Sigmoid colon (tissue), 7 donors: ENCODE results near the gene DCLK2. TPM values are rescaled to one million over a fixed set of nuclear protein-coding genes. Genes with fewer than 3 reads are reported as not detected.

Source experiments
- DNase-seq: peaks from one replicate; pipeline ENCODE4 v3.0.0-alpha.2; 2019
- H3K27ac ChIP-seq, 4 donors: fragments of 200-600 bp; sonication (generic); one replicate each; pipeline ENCODE4 v1.5.1; 2016 to 2019; ENCODE audit warnings: mild to moderate bottlenecking in 1 of 4
- H3K27me3 ChIP-seq, 3 donors: fragments of 200-600 bp; sonication (generic); one replicate each; pipeline ENCODE4 v1.5.1; 2019; ENCODE audit warnings: mild to moderate bottlenecking in 1 of 3
- H3K36me3 ChIP-seq, 4 donors: fragments of 200-600 bp; sonication (generic); one replicate each; pipeline ENCODE4 v1.5.1; 2016 to 2019
- H3K4me1 ChIP-seq, 4 donors: fragments of 200-600 bp; sonication (generic); one replicate each; pipeline ENCODE4 v1.5.1; 2017 to 2019
- H3K4me3 ChIP-seq, 4 donors: fragments of 200-600 bp; sonication (generic); one replicate each; pipeline ENCODE4 v1.5.1; 2017 to 2019; ENCODE audit warnings: mild to moderate bottlenecking in 2 of 4, moderate library complexity in 1 of 4
- H3K9me3 ChIP-seq, 4 donors: fragments of 200-600 bp in 3 of 4; sonication (generic) in 3 of 4; one replicate each; pipeline versions ENCODE4 v1.5.1 to v1.6.1; 2013 to 2019
- EP300 ChIP-seq, 4 donors: sonication (generic); formaldehyde crosslinking; IDR thresholded peaks; one replicate each; pipeline ENCODE4 v1.6.1; 2017; ENCODE audit warnings: antibody characterized with exemption in 4 of 4
- POLR2A ChIP-seq, 2 donors: fragments of 450-650 bp; IDR thresholded peaks; one replicate each; pipeline ENCODE4 v1.6.1; 2016; ENCODE audit warnings: antibody characterized with exemption in 2 of 2, mild to moderate bottlenecking in 2 of 2, moderate library complexity in 2 of 2
- POLR2AphosphoS5 ChIP-seq, 4 donors: sonication (generic); formaldehyde crosslinking; IDR thresholded peaks; one replicate each; pipeline ENCODE4 v1.6.1; 2017; ENCODE audit warnings: antibody characterized with exemption in 4 of 4
- WGBS, 2 donors: extraction: QIAGEN DNeasy Blood & Tissue Kit; methylation state at CpG; one replicate each; pipeline ENCODE4 v1.1.7; 2013; 5-methylcytosine and 5-hydroxymethylcytosine counted together
- intact Hi-C: fragments of 100-400 bp; cut with DNase I; formaldehyde crosslinking; loops from one replicate; pipeline ENCODE4 v1.15.1; 2023
- polyA plus RNA-seq, 3 donors: library from polyadenylated mRNA; stranded (reverse); fragments of 200-250 nt; gene quantifications; one replicate each; pipeline ENCODE4 v1.2.3, GENCODE V29; 2013
- total RNA-seq, 4 donors: library from RNA; depleted of rRNA; stranded (reverse); fragments of >200 nt; gene quantifications; one replicate each; pipeline ENCODE4 v1.1.0, GENCODE V29; 2016
- TF ChIP-seq, protein P1 (sequence below), 4 experiments: fragments of 450-650 bp in 3 of 4; fragments of 200-600 bp in 1 of 4; IDR thresholded peaks; one replicate each; pipeline ENCODE4 v1.5.1; 2016 to 2019; ENCODE audit warnings: antibody characterized with exemption in 4 of 4, mild to moderate bottlenecking in 3 of 4, moderate library complexity in 2 of 4
- donor health status: healthy with polysubstance abuse.
- donor health status: Bipolar disorder and iron deficiency.
- donor health status: healthy.

Gene DCLK2
- total and polyA plus RNA-seq, 7 donors: 0.69 to 30.7 (median 9.4) TPM

DNA sequence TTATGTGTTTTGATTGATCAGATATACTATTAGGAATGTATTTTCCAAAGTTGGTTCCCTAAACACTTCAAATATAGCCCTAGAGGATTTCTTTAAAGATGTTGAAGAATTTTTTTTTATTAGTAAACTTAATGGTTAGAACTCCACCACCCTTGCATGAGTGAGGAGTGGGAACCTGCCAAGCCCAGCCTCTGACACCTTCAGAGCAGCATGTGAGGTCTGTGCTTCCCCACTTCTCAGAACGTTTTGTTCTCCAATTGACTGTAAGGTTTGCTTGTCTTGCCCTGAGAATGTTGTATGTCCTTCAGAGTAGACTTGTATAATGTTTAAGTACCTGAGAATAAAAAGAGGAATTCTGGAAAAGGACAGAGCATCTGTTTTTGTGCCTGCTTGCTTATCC, 126.8 kb downstream of the DCLK2 start:
- WGBS, 2 donors: 76 to 84% methylated on average over 1 of the region's 1 CpG
- TF ChIP-seq POLR2AphosphoS5 (IDR thresholded peaks at IDR 0.05) (no peak), POLR2A (IDR thresholded peaks at IDR 0.05) (no peak), EP300 (IDR thresholded peaks at IDR 0.05) (no peak)
- TF ChIP-seq, protein P1, sequence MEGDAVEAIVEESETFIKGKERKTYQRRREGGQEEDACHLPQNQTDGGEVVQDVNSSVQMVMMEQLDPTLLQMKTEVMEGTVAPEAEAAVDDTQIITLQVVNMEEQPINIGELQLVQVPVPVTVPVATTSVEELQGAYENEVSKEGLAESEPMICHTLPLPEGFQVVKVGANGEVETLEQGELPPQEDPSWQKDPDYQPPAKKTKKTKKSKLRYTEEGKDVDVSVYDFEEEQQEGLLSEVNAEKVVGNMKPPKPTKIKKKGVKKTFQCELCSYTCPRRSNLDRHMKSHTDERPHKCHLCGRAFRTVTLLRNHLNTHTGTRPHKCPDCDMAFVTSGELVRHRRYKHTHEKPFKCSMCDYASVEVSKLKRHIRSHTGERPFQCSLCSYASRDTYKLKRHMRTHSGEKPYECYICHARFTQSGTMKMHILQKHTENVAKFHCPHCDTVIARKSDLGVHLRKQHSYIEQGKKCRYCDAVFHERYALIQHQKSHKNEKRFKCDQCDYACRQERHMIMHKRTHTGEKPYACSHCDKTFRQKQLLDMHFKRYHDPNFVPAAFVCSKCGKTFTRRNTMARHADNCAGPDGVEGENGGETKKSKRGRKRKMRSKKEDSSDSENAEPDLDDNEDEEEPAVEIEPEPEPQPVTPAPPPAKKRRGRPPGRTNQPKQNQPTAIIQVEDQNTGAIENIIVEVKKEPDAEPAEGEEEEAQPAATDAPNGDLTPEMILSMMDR (IDR thresholded peaks at IDR 0.05): no peak
- H3K36me3 ChIP-seq: no peaks in the 10 kb centered on the region
- DNase-seq: no peak
- H3K27me3 ChIP-seq: no peaks in the 10 kb centered on the region
- intact Hi-C loops: loop anchor here (5.0 kb wide), 1 partner anchor 193 kb away; no protein-coding TSS in a partner anchor
- no peaks in the 10 kb centered on the region for H3K4me1 ChIP-seq
- H3K9me3 ChIP-seq: no peaks in the 10 kb centered on the region
- H3K4me3 ChIP-seq: no peak overlapping the region
- H3K27ac ChIP-seq: no peak overlapping the region

DNA sequence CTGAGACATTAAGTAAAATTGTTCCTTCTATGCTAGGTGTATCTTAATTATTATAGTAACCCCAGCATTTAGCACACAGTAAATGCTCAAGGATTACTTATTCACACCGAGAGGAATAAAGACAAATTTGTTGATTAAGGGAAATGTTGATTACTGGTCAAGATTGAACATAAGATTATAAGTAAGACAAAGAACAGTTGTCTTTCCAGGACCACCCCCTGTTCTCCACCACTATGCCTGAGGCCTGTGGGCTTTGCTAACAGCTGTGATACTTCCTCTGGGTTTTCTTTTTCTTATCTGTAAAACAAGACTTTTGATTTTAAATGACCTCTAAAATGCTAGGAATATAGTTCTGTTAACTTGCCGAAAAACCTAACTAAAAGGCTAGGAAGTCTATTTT, 128.0 kb downstream of the DCLK2 start:
- Histone ChIP-seq H3K27ac (no peak overlapping the region), H3K9me3 (no peaks in the 10 kb centered on the region), H3K36me3 (no peaks in the 10 kb centered on the region), H3K27me3 (no peaks in the 10 kb centered on the region), H3K4me3 (no peak overlapping the region), H3K4me1 (peaks cover 0 to 2% (median 0%) of the 10 kb centered on the region in 4 donors)
- intact Hi-C loops: loop anchor here (5.0 kb wide), 1 partner anchor 194 kb away; no protein-coding TSS in a partner anchor
- TF ChIP-seq EP300 (IDR thresholded peaks at IDR 0.05) (no peak), POLR2AphosphoS5 (IDR thresholded peaks at IDR 0.05) (no peak), POLR2A (IDR thresholded peaks at IDR 0.05) (no peak)
- TF ChIP-seq, protein P1 (IDR thresholded peaks at IDR 0.05): no peak
- DNase-seq: no peak
- WGBS, 2 donors: 86 to 88% methylated on average over 2 of the region's 2 CpGs

DNA sequence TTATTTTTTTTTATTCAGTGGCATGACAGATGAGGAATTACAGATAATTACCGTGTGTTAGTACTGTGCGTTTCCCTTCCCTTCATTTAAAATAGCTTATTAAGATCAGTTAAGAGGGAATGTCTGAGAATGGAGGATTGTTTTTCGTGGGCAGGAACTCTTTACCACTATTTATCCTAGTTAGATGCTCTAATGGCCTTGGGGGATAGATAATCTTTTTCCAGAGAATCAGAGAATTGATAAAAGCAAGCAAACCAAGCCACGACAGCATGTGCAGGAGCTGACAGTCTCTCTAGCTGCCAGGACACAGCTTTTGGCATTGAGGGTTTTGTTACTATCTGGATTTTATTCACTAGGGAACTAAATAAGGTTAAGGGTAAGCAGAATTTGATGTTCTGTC, 128.7 kb downstream of the DCLK2 start:
- intact Hi-C loops: loop anchor here (5.0 kb wide), 1 partner anchor 195 kb away; no protein-coding TSS in a partner anchor

DNA sequence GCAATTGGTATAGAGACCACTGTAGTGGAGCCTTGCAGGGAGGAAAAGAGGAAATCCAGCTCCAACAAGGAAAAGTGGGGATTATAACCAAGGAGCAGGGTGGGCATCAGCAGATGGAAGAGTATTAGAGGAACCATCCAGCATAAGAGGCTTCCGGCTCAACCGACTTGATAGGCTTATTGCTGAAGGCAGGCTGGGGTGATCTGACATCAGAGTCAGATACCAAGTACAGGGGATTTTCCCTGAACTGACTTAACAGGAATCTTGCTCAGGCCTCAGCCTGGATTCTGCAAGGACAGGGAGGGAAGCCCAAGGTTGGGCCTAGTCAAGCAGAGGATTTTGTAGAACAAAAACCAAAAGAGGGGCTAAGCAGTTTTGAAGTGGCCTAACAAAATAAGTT, 129.6 kb downstream of the DCLK2 start:
- intact Hi-C loops: loop anchor here (5.0 kb wide), 1 partner anchor 196 kb away; no protein-coding TSS in a partner anchor
- TF ChIP-seq EP300 (IDR thresholded peaks at IDR 0.05) (no peak), POLR2AphosphoS5 (IDR thresholded peaks at IDR 0.05) (no peak), POLR2A (IDR thresholded peaks at IDR 0.05) (no peak)
- TF ChIP-seq, protein P1 (IDR thresholded peaks at IDR 0.05): no peak
- H3K4me3 ChIP-seq: no peak overlapping the region
- no peak for DNase-seq
- no peak overlapping the region for H3K27ac ChIP-seq
- H3K36me3 ChIP-seq: no peaks in the 10 kb centered on the region
- H3K4me1 ChIP-seq: peaks cover 0 to 9% (median 0%) of the 10 kb centered on the region in 4 donors
- no peaks in the 10 kb centered on the region for H3K27me3 ChIP-seq
- no peaks in the 10 kb centered on the region for H3K9me3 ChIP-seq
- WGBS, 2 donors: 94 to 97% methylated on average over 2 of the region's 2 CpGs

More for the DNA sequence above, 128.7 kb downstream of the DCLK2 start:
- H3K27me3 ChIP-seq: no peaks in the 10 kb centered on the region
- no peak overlapping the region for H3K27ac ChIP-seq
- WGBS, 2 donors: 90% methylated on average over 4 of the region's 4 CpGs
- H3K9me3 ChIP-seq: no peaks in the 10 kb centered on the region
- no peak for TF ChIP-seq POLR2A (IDR thresholded peaks at IDR 0.05)
- TF ChIP-seq, protein P1 (IDR thresholded peaks at IDR 0.05): no peak
- no peak for DNase-seq
- H3K36me3 ChIP-seq: no peaks in the 10 kb centered on the region
- H3K4me1 ChIP-seq: peaks cover 0 to 9% (median 0%) of the 10 kb centered on the region in 4 donors
- no peak overlapping the region for H3K4me3 ChIP-seq
